T-helper 1 cell (primary cell): ENCODE measurements around the gene USP47.
A peak's percentile ranks its signal among the peaks of the same experiment; 100 is the strongest.
"Not testable (repeated sequence)": the region's sequence is repeated elsewhere in the genome, so short reads cannot be mapped to it uniquely, and the experiment has no call there.

Source experiments
- DNase-seq, 5 donors: peaks; one replicate each; pipeline ENCODE4 v3.0.0-alpha.2; 2012 to 2020

The USP47 gene

DNA sequence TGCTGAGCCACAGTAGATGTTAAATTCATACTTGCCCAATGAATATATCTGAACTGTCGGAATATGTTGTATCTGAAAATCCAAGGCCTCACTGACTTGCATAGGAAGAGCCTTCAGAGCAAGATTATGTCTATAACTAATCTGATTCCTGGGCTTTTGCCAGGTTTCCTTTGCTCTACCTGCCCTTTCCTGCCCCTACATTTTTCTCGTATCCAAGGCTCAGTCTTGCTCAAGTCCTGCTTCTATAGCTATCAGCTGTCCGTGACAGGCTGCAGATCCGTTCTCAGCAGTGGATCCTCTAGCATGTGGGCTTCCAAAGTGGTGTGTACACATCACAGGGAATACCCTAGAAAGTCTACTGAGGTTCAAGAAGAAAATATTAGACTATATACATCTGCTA, 18.8 kb upstream of the USP47 start:
- no peak for DNase-seq

DNA sequence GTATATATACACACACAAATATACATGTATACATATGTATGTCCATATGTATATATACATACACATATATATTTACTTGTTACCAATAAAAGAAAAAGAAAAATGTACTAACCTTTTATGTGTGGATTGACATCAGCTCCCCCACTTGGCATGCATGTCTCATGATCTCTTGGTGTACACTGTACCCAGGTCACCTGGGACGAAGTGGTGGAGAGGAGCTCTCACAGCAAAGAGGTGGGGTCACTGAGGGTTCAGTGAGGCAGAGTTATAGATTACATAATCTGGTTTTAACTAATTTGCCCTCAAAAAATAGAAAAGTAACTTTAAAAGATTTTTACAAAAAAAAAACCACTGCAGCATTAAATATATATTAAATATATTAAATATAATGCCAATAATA, 15.5 kb upstream of the USP47 start:
- no peak for DNase-seq

DNA sequence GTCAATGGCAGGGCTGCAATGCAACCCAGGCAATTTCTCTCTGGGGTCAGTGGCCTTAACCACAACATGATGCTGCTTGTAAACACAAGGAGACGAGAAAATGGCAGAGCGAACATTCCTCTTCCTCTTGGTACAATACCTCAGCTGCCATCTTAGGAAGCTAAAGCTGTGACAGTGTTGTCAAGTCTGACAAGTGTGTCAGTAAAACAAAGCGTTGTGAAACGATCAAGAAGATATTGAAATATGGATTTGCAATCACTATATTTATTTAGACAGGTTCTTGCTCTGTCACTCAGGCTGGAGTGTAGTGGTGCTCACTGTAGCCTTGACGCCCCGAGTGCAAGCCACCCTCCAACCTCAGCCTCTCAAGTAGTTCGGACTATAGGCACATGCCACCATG, 14.5 kb upstream of the USP47 start:
- DNase-seq, result no peak

DNA sequence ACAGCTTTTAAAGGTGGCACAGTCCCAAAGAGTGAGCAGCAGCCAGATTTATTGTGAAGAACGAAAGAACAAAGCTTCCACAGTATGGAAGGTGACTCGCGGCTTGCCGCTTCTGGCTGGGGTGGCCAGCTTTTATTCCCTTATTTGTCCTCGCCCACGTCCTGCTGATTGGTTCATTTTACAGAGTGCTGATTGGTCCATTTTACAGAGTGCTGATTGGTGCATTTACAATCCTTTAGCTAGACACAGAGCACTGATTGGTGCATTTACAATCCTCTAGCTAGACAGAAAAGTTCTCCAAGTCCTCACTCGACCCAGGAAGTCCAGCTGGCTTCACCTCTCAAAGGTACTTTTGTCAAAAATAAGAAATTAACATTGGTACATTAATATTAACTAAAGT, 10.4 kb upstream of the USP47 start:
- not testable (repeated sequence) for DNase-seq

DNA sequence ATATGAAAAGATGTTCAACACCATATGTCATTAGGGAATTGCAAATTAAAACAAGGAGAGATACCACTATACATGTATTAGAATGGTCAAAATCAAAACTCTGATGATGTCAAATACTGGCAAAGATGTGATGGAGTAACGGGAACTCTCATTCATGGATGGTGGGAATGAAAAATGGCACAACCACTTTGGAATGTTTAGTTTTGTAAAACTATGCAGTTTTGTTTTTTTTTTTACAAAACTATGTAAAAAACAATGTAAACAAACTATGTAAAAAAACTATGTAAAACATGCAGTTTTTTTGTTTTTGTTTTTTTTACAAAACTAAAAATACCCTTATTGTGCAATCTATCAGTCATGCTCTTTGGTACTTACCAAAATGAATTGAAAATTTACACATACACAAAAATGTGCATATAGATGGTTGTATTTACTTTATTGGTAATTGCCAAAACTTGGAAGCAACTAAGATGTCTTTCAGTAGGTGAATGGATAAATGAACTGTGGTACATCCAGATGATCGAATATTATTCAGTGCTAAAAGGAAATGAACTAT, 5.0 kb upstream of the USP47 start:
- DNase-seq, result no peak

DNA sequence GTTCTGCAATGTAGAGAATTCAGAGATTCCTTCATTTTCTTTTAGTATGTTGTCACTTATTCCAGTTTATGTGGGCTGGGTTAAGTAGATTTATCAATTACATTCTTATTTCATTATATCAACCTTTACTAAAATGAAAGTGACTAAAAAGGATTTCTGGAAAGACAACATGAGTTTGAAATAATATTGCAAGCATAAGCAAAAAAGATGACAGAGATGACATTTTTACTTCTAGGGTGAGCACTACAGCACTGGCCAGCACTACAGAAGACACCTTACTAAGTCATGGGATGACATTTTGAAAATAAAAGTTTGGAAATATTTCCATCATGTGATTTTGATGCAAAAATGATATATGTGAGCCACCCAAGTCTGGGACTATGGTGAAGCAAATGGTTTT, 2.1 kb upstream of the USP47 start:
- no peak for DNase-seq

DNA sequence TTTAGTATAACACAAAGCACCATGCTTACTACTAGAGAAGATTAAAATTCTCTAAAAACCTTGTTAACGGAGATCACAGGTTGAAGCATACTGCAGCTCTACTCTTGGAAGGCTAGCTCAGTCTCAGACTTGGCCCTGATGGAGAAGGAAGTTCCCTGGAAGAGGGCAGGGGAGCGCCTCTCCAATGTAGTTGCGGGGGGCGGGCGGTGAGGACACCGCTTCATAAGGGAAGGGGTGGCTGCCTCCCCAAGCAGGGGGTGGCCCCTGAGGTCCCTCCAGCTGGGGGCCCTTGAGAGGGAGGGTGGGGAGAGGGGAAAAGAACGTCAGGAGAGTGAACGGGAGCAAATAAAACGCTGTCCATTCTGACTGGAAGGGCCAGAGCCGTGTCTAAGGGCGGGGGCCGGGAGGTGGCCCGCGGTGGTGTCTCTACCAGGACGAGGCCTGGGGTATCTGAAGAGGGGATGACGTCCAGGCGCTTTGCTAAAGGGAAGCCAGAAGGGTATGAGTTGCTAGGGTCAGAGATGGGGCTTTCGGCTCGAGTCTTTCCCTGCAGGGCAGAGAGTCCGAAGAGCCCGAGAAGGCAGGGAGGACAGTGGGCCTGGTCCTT, 553 bp upstream of the USP47 start:
- DNase-seq, result no peak

DNA sequence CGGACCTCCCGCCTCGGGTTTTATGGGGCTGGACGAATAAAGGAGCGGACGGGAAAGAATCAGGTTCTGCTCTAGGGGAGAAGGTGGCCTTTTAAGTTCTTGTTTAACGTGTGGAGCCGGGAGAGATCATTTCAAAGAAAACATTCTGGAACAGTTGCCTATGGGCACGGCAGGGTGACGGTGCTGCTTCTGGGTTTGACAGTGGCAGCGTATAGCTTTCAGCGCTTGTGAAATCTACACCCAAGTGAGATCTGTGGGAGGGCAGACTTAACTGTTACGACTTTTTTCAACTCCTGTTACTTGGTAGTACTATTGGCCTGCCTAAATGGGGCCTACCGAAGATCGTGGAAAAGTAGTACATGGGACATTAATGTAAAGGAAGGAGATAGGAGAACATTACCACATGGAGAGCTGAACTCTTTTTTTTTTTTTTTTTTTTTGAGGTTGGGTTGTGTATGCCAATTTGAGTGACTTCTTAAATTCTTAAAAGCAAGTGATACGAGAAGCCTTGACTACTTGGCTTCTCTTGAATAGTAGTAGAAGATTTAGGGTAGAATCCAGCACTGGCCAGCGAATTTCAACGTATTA, 743 bp downstream of the USP47 start:
- DNase-seq, result peak; percentile 10 to 81 (median 42)

DNA sequence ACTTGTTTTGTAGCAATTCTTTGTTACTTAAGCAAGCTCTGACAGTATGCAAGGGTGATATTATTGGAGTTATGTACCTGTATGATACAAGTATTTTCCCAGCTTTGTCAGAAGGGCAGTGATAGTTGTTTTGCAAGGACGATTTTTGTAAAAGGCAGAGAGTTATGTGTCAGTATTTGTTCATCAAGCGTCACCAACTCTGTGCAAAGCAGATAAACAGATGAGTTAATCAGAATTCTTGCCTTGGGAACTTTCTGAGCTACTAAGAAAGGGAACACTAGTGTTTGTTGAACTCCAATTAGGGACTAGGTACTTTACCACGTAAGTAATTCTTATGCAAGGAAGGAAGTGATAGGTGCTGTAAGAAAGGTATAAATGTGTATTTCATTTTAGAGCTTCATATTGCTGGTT, 1.4 kb downstream of the USP47 start:
- peak in 1 of 5 donors; percentile 25 for DNase-seq

DNA sequence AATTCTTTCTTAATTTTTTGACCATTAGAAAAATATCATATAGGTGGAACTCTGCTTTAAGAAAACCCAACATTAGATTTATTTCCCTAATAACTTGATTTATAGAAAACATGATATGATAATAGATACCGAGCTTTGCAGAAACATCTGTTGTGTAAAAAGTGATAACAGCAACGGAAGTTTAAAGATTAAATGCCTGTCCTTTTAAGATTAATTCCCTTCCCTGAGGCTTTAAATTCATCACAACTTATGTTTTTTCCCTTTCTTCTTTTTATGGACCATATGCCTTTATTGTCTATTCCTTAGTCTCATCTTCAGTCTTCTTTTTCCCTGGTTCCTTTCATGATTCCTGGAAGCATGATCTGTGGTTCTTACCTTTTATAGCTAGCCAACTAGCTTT, 1.9 kb downstream of the USP47 start:
- no peak for DNase-seq

DNA sequence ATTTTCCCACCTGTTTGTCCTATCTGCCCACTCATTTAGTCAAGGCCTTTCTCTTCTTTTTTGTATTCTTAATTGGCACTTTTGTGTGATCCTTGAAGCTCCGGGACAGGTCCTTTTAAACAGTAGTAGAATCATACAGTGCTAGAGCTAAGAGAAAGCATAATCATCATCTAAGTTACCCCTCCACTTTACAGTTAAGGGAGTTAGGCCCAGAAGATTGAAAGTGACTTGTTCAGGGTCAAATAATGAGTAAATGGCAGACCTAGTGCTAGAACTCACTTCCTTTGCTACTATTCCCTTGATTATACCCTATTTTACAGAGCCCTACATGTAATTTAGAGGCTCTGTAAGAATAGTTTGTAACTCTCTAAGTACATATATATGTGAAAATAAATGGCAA, 2.5 kb downstream of the USP47 start:
- DNase-seq, result peak in 1 of 5 donors; percentile 41

DNA sequence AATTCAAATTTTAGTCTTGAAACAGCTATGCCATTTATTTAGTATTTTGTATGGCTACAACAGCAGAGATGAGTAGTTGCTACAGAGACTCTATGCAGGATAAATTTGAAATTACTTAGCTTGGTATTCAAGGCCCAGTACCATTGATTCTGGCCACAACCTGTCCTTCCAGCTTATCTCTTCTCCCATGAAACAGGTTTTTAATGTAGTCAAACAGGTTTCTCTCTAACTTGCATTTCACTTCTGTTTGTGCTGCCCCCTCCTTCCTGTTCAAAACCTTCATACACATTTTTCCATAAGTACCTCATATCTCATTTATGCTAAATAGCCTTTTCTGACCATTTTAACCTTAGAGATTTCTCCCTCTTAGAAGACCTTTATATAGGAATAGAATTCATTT, 3.3 kb downstream of the USP47 start:
- no peak for DNase-seq

DNA sequence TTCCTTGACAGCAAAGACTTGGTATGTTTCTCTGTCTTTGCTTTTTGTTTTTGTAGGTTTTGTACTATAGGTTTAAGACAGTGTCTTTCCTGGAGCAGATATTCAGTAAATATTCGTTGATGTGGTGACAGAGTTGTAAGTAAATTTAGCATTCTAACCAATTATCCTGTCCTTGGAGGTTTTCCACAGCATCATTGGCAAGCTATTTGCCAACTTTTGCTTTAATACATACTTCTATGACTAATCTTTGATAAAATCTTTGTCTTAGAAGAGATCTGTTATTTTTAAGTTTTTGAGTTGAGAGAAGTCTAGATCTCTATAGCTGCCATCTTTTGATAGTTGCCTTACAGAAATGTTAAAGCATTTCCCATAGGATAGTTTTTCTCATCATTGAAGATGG, 3.8 kb downstream of the USP47 start:
- DNase-seq, result no peak

DNA sequence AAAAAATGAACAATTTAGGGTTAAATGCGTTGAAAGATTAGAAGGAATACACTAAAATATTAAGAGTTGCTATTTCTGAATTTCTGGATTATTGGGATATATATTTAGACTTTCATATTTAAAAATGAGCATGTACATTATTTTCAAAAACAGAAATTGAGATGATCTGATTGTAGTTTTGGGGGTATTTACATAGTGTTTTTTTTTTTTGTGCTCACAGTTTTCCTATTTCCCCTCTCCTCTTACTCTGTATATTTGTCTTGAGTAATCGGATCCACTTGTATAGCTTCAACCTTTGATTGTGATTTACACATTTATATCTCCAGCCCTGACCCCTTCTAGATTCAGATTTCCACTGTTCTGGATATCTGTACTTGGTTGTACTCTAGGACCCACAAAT, 5.3 kb downstream of the USP47 start:
- no peak for DNase-seq

DNA sequence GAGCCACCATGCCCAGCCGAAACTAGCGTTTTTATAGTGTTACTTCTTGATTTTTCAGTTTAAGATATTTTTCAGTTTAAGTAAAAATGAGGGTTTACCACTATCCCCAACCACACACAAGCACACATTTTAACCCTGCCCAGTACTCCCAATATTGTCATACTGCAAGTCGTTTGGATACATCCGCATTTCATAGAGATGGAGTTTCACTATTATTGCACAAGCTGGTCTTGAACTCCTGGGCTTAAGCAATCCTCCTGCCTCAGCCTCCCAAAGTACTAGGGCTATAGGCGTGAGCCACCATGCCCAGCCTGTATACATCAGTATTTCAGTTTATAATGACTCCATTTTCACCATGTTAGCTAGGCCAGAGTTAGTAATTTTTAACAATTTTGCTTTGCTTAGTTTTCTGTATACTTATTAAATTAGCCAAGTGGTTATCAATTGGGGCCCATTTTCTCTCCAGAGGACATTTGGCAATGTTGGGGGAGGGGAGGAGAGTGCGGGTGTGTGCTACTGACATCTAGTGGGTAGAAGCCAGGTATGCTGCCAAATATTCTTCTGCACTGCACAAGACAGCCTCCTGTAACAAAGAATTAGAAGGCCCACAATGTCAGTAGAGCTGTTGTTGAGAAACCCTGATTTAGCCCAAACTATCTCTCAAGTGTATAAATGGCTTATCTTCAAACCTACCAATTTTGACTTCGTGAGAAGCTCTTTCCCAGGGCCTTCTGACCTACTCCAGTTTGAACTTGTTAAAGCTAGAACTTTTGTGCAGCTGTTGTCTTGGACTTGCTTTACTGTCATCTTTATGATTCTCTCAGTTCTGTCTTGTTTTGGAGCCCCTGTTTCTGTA, 7.3 kb downstream of the USP47 start:
- DNase-seq, result peak; percentile 27 to 64 (median 49)

DNA sequence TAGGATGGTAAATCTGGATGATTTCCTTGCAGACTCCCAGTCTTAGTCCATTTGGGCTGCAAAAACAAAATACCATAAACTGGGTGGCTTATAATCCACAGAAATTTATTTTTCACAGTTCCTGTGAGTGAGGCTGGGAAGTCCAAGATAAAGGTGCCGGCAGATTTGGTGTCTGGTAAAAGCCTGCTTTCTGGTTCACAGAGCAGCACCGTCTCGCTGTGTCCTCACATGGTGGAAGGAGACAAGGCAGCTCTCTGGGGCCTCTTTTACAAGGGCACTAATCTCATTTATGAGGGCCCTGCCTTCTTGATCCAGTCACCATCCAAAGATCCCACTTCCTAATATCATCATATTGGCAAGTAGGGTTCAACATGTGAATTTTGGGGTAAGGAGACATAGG, 8.9 kb downstream of the USP47 start:
- DNase-seq, result no peak

DNA sequence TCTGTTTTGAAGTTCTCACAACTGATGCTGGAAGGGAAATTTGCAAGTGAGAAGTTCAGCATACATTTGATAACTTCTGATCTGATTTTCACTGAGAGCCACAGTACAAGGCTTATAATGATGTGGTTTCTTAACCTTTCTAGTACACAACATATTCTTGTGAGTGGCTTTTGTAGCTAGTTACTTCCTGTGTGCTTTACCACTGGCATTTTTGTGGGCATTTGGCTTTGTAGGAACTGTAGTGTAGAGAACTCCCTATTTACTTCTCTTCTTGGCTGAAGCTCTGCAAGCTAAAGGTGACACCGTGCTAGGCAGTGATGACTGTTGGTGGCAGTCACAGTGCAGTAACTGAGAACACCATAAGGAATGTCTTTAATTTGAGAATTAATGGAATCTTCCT, 14.9 kb downstream of the USP47 start:
- DNase-seq, result peak in 1 of 5 donors; percentile 45

DNA sequence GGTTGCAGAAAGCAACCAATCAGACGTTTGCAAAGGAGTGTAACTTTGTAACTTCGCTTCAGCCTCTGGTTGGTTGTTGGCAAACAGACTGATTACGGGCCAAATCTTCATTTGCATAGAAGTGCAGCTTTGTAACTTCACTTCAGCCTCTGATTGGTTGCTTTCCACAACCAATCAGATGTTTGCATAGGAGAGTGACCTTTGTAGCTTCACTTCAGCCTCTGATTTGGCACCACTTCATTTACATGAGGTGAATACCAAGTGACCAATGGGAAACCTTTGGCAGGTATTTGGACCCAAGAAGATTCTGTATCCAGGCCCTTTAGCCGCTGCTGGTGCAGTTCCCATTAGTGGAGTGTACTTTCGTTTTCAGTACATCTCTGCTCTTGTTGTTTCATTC, 16.0 kb downstream of the USP47 start:
- DNase-seq, result peak in 1 of 5 donors; percentile 15

DNA sequence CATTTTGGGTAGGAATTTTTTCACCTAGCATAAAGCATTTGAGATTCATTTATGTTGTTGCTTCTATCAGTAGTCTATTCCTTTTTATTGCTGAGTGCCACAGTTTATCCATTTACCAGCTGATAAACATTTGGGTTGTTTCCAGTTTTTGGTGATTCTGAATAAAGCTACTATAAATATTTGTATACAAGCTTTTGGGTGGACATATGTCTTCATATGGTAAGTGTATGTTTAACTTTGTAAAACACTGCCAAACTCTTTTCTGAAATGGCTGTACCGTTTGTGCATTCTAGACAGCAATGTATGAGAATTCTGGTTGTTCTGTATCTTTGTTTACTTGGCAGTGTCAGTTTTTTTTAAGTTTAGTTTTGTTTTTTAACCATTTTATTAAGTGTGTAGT, 16.9 kb downstream of the USP47 start:
- DNase-seq, result no peak

DNA sequence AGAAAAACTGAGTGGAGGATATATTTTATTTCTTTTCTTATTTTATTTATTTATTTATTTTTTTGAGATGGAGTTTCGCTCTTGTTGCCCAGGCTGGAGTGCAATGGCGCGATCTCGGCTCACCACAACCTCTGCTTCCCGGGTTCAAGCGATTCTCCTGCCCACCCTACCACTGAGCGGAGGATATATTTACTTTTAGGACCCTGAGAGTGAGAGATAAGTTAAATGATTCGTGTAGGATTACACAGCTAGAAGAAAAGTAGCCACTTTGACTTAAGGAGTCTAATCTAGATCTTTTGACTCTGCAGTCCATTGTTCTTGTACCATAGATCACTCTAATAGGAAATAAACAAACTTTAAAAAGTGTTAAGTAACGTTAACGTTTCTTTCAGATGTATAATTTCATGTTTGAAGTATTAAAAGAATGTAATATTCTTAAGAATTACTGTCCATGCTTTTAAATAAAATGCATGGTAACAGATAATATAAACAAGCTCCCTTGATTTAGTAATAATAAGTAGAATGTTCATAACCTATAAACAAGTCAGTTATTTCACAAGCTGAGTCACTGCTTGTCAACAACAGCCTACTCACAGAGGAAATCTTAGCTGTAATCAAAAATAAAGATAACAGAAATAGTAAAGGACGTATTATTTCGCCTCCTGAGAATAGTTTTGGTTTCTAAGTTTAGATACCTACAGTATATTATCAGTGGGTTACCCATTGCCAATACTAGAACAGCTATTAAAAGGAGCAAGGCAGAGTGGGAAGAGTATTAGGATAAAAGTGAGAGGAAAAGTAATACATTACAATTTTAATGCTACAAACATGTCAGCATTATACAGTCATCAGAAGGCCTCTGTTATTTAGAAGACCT, 18.6 kb downstream of the USP47 start:
- no peak for DNase-seq

DNA sequence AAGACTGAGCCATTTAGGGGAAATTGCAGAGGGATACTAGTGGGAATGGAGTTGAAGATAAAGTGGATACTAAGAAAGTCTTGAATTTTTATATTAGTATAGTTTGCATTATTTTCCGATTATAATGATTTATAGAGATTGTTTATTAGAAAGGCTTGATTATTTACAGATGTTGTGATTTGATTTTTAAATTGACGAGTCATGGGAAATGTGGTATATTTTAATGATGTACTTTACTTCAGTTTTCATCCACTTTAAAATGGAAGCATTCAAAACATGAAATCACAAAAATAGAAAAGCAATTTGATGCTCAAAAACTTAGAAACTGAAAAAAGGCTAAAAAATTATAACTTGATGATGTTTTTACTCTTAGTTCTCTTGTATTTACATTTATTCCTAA, 21.2 kb downstream of the USP47 start:
- DNase-seq, result no peak

DNA sequence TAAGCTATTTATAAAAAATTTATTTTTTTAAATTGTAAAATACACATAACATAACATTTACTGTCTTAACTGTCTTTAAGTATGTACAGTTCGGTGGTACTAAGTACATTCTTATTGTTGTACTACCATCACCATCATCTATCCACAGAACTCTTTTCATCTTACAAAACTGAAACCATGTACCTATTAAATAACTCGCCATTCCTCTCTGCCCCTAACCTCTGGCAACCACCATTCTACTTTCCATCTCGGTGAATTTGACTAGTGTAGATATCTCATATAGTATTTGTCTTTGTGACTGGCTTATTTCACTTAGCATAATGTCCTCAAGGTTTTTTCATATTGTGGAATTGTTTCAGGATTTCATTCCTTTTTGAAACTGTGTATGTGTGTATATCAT, 22.6 kb downstream of the USP47 start:
- no peak for DNase-seq

DNA sequence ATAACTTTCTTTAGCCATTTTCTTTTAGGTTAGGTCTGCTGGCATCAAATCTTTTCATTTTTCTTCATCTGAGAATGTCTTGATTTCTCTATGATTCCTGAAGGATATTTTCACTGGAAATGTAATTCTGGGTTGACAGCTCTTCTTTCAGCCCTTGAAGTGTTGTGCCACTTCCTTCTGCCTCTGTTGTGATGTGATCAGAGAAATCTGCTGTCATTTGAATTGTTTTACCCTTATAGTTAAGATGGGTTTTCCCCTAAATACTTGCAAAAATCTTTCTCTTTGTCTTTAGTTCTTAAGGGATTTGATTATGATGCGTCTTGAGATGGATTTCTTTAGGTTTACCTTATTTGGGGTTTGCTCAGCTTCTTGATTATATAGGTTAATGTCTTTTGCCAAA, 23.0 kb downstream of the USP47 start:
- DNase-seq, result no peak
